Inflammatory macrophage treated with lipopolysaccharide for 1 hour (primary cell): ENCODE measurements around the gene HGS.
"Not testable (repeated sequence)": the region's sequence is repeated elsewhere in the genome, so short reads cannot be mapped to it uniquely, and the experiment has no call there.

Source experiments
- DNase-seq, 2 donors: peaks; one replicate each; pipeline ENCODE4 v3.0.0-alpha.2; 2020 to 2022

Gene HGS

DNA sequence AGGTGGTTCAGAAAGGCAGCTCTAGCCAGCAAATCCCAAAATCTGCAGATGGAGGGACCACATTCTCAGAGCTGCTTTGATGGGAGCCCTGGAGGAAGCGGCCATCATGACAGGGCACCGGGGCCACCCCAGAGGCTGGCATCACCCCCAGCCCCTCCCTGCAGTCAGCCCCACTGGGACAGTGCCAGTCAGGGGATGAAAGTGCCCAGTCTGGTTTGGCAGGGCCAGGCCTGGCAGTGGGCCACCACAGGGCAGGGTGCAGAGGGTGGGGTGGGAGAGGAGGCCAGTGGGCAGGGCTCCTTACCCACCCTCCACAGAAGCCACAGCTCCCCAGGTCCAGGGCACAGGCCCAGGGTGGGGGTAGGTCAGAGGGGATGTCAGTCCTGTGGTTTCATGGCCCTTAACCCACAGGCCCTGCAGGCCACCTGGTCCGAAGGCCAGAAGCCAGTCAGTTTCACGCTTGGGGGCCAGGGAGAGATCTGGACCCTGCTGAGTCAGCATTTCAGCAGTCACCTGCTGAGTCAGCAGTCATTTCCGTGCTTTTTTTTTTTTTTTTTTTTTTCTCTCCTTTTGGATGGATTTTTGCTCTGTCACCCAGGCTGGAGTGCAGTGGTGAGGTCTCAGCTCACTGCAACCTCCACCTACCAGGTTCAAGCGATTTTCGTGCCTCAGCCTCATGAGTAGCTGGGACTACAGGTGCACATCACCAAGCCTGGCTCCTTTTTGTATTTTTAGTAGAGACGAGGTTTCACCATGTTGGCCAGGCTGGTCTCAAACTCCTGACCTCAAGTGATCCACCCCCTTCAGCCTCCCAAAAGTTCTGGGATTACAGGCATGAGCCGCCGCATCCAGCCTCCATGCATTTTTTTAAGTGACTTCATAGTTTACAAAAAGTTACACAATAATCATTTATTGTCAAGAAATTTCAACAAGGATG is 38.6 kb downstream of the HGS start:
- DNase-seq: no peak

DNA sequence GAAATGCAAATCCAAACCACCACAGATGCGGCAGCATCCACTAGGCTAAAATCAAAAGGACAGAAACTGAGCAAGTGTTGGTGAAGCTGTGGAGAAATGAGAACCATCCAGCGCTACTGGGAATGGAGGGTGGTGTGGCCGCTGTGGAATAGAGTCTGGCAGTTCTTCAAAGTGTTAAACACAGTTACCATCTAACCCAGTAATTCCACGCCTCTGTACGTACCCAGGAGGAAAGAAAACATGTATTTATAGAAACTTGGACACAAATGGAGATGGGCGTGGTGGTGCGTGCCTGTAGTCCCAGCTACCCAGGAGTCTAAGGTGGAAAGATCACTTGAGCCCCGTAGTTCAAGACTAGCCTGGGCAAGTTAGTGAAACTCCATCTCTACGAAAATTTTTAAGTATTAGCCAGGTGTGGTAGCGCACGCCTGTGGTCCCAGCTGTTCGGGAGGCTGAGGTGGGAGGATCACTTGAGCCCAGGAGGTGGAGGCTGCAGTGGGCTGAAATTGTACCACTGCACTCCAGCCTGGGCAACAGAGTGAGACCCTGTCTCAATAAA is 39.9 kb downstream of the HGS start:
- DNase-seq: no peak

DNA sequence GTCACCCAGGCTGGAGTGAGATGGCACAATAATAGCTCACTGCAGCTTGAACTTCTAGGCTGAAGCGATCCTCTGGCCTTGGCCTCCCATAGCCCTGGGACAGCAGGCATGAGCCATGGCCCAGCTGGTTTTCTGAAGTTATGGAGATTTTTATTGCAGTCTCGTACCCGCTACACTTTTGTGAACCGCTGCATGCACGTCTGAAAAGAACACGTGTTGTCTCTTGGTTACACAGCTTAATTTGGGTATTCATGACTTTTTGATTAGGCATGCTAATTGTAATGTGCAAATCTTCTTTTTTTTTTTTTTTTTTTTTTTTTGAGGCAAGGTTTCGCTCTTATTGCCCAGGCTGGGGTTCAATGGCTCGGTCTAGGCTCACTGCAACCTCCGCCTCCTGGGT is 41.6 kb downstream of the HGS start:
- no peak for DNase-seq

DNA sequence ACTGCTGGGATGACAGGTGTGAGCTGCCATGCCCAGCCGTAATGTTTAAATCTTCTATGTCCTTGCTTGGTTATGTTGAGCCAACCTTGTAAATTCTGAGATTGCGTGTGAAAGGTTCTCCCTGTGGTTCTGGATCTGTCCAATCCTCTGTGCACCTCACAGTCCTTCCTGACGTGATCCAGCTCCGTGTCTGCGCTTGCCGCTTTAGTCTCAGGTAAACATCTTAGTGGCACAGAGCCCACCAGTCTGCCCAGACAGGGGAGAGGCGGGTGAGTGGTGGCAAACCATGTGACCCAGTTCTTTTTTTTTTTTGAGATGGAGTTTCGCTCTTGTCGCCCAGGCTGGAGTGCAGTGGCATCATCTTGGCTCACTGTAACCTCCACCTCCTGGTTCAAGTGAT is 42.2 kb downstream of the HGS start:
- no peak for DNase-seq

DNA sequence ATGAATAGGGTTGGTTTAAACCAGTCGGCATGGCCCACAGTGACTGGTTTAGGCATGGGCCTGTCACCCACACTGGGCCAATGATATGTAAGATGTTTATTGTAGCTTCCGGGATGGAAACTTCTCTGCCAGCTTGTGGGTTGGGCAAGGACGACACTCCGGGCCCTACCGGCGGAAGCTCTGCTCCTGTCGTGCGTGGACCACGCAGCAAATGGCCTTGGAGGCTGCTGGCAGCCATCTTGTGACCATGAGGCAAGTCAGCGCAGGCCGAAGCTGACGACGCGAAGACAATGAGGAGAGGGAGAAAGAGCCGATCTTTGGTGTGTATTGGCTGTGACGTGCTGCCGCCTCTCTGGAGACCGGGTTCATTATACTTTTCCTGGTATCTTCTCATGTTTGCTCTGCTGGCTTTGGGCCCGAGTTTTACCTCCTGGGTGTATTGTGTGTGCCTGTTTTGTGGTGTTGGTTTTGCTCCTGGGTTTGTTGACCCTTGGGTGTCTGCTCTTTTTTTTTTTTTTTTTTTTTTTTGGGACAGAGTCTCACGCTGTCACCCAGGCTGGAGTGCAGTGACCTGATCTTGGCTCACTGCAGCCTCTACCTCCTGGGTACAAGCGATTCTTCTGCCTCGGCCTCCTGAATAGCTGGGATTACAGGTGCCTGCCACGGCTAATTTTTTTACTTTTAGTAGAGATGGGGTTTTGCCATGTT is 43.7 kb downstream of the HGS start:
- DNase-seq: no peak

DNA sequence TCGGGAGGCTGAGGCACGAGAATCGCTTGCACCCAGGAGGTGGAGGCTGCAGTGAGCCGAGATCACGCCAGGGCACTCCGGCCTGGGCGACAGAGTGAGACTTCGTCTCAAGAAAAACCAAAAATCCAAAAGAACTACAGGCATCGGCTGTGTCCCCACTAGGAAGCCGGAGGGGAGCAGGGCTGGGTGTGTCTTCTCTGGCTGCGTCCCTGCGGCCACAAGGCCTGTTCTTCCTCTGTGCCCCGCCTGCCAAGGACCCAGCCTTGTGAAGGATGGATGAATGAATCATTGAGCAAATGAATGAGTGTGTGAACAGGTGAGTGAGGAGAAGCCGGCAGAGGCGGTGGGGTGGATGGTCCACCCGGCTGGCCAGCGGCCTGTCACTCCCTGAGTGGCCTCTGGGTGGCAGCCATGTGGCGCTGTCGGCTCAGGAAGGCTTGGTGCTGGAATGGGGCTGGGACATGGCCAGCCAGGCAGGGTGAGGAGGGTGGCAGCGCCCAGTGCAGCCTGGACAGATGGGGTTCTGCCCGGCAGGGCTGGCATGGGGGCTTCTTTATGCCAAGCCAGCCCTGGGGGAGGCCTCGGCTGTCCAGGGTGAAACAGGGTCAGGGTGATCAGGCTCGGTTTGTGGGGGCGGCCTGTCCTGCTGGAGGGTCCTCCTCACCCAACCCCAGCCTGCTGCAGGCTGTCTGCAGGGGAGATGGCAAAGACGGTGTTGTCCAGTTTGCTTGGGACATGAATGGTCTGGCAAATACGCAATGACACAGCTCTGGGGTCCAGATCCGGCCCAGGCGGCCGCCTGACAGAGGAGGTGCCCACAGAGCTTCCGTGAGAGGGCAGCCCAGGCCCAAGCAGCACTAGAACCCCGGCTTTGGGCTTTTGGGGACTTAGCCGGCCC is 49.9 kb downstream of the HGS start:
- peak; percentile 51 to 92 for DNase-seq

DNA sequence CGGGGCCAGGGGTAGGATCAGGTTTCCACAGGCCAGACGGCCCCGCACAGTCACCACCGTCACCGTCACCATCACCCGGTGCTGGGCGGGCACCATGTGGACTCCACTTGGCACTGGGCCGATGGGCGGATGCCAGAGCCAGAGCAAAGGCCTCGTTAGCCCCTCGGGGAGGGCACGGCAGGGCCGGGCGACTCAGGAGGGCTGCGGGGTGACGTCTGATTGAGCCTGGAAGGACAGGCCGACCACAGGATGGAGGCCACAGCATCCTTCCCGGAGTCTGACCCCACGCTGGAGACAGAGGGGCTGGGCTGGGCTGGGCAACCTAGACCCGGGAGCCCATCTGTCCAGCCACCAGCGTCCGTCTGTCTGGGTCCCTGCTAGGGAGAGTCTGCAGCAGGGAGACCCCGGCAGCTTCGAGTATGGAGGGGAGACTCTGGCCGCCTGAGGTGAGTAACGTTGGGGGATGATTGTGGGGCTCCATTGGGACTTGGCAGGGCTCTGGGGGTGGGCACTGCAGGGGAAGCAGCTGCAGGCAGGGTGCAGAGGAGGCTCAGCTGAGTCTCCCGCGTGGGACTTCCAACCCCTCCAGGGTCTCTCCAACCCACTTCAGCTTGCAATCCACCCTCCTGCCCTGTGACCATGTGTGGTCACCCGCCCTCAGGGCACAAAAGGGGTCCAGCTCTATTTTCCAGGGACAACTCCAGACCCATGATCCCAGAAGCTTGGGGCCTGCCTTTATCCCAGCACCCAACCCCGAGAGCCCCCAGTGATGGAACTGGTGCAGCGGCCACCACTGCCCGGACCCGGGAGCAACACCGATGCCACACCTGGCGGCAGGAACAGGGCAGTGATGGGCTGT is 50.8 kb downstream of the HGS start:
- no peak for DNase-seq

DNA sequence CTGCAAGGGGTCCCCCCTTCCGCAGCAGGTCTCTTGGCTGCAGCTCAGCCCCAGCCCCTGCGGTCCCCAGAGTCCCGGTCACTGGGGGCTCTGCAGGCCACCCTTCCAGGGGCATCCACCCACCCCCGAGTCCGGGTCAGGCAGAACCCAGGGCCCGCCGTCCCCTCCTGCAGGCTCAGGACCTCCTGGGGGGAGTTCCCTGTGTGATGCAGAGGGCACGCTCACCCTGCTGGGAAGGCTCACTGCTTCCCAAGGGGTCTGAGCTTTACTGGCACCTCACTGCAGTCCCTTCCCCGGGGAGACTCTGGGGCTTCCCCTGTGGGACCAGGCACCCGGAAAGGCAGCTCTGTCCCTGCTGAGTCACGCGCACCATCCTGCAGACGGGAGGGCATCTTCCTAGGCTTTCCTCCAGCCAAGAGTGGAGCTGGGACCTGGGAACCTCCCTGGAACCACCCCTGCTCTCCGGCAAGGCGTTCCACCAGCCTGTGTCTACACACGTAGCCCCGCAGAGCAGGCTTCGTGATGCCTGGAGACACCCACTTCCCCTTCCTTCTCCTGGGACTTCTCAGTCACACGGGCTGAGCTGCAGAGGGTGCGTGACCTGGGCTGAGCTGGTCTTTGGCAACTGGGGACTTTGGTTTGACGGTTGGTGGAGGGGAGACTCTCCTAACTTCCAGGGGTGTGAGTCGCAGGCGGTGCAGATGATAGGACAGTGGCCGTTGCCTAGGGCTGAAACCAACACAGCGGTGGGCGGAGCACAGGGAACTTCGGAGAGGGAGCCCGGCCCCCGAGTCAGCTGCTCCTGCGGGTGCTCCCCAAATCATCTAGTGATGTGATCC is 51.7 kb downstream of the HGS start:
- peak; percentile 84 to 94 for DNase-seq

DNA sequence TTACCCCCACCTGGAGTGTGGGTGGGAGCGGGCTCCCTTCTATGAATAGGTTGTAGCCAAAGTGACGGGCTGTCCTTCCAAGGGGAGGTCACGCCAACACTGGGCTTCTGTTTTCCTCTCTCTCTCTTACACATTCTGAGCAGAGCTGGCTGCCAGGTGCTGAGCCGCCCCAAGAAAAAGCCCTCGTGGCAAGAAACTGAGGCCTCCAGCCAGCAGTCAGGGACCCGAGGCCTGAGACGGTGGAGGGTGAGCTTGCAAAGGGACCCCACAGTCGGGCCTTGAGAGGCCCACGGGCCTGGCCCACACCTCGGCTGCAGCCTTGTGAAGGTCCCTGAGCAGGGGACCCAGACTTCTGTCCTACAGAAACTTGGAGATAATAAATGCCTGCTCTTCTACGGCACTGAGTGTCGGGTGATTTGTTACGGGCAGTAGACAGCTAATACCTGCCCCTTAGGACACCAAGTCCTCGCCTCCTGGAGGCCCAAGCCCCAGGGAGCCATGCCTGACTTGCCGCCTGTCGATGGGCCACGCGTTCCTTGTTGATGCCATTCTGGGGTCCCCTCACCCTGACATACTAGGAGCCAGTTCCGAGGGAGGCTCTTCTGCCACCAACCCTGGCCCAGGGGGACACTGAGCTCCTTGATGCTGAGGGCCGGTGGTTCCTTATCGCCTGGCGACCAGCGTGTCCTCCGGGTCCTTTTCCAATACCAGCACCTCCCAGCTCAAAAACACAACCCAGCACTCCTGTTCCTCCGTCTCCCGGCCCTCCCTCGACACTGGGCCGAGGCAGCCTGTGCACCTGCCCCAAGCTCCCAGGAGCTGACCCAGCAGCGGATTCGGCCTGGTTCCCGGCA is 54.4 kb downstream of the HGS start:
- no peak for DNase-seq

DNA sequence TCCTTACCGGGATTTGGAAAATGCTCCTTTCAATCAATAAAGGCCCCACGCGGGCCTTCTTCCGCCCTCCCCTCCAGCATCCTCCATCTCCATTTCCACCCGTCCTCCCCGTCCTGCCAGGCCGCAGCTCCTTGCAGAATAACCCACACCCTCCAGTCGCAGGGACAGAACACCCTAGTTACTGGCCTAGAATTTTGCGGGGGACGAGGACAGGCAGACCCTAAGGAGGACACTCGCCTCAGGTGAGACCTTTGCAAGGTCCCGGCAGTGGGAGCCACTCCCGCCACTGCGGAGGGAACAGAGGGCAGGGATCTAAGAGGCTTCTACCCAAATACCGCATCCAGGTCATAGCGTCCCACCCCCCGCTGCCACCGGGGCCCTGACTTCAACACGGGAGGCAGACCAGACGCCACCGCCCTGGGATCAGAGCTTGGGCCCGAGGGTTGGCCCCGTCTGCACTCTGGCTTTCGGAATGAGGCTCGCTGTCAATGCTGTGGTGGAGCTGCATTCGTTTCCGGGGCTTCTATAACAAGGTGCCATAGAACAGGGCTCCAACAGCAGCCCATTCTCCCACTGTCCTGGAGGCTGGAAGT is 55.1 kb downstream of the HGS start:
- DNase-seq: no peak

DNA sequence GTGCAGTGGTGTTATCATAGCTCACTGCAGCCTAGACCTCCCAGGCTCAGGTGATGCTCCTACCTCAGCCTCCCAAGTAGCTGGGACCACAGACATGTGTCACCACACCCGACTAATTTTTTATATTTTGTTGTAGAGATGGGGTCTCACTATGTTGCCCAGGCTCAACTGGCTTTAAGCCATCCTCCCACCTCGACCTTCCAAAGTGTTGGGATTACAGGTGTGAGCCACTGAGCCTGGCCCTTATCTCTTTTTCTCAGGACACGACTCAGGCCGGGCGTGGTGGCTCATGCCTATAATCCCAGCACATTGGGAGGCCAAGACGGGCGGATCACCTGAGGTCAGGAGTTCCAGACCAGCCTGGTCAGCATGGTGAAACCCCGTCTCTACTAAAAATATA is 55.8 kb downstream of the HGS start:
- DNase-seq: not testable (repeated sequence)

DNA sequence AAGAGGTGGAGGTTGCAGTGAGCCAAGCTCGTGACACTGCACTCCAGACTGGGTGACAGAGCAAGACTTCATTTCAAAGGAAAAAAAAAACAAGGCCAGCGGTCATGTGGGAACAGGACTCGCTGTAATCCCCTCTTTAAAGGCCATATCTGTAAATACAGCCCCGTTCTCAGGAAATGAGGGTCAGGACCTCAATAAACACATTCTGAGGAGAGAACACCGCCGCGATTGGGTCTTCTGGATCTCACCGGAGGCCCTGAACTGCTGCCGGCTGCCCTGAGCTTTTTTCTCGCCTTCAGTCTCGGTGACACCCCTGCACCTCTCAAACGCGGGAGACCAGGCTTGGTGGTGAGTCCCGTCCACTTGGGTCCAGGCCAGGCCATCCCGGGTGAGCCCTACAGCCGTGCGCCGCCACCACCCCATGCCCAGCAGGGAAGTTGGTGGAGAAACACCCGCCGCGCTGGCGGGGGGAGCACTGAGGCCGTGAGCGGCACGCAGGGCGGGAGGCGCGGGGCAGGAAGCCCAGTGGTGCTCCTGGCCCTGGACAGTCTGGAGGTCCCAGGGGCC is 56.7 kb downstream of the HGS start:
- DNase-seq: peak in 1 of 2 donors; percentile 9

DNA sequence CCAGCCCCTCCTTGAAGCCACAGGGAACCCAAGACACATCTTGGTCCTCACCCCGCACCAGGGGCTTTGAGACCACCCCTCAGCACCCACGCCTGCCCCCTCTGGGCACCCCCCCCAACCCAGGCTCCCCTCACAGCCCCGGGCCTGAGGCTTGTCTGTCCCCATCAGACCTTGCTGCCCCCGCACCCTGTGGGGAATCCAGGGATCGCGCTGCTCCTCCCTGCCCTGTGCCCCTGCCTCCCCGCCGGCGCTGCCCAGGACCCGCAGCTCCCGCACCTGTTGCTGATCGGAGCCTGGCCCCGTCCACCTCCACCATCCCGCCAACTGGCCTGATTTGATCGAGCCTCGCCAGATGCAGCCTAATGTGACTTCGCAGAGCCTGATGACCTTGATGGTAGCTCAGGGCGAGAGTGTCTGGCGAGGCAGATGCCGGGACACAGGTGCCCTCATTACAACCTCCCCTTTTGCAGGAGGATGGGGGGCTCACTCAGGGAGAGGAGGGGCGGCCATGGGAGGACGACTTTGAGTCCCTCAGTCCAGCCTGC is 57.3 kb downstream of the HGS start:
- no peak for DNase-seq

DNA sequence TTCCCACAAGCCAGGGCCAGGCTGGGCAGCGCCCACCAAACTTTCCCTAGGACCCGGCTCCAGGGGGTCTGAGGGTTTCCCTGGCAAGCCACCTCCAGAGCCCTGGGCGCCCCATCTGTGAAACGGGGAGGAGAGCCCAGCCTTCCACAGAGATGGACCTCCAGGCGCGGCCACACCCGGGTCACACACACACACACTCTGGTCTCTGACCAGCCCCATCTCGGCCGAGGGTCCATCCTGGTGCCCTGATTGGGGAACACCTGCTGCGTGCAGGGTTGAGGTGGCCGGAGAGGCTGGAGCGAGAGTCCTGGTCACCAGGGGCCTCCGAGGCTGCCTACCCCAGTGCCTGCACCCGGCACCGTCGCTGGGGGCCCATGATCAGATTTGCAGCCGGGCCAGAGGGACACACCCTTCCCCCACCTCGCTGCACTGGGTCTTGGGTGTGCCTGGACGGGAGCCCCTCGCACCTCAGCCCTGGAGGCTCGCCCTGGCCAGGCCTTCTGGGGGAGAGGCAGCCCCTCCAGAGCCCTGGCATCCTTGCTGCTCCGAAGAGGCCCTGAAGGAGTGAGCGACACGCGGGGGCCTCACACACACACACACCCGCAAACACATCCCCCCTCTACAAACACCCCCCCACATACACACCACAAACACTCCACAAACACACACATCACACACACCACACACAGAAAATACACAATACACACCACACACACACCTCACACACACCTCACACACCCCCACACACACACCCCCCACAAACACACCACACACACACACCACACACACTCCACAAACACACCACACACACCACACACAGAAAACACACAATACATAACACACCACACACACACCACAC is 58.0 kb downstream of the HGS start:
- DNase-seq: no peak
